Ramos (cell line): ENCODE data around the gene TSPAN6.

Experiments used
- in situ Hi-C: fragments of 300-500 bp; cut with MboI; formaldehyde crosslinking; loops from one replicate; pipeline ENCODE4 v1.14.3; 2022; ENCODE audit warnings: low sequenced_read_pairs; ENCODE audit not compliant: unreplicated experiment

The TSPAN6 gene

GRCh38 chrX:100648458-100649417 is 12.1 kb upstream of the TSPAN6 start:
- in situ Hi-C loops: no loop called here

DNA sequence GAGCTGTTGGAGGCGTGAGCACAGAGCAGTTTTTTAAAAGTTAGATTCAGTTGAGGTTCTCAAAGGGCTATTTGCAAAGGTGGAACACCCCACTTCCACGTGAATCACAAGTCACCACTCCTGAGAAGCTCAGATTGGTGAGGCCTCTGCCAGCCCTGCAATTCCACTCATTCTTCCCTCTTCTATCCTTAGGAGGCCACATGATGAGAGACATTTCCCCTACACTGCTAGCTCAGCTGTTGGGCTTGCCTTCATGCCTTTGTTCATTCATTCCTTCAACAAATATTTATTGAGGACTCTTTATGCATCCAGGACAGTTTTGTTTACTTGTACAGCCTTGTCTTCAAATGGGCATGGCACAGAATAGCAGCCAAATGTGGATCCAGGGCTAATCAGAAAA is 11.1 kb upstream of the TSPAN6 start:
- in situ Hi-C loops: no loop called here

DNA sequence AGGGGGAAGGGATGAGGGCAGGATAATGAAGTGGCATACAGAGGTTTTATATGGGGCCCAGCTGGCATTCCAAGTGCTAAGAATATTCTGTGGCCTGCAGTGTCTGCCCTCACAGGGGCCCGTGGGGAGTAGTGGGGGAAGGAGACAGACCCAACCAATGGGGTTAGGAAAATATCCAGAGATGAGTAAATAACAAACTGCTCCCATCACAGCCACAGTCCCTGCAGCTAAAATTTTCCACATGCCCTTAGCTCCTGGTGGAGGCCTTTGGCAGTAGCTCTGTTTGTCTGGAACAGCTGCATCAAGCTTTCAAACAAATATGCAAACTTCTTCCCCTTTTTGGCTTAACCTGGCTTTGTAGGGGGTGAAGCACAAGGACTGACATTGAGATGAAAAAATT is 10.5 kb upstream of the TSPAN6 start:
- in situ Hi-C loops: no loop called here

- in situ Hi-C loops: no loop called here
These were observed 8.5 kb upstream of the TSPAN6 start for GRCh38 chrX:100645106-100645505.

DNA sequence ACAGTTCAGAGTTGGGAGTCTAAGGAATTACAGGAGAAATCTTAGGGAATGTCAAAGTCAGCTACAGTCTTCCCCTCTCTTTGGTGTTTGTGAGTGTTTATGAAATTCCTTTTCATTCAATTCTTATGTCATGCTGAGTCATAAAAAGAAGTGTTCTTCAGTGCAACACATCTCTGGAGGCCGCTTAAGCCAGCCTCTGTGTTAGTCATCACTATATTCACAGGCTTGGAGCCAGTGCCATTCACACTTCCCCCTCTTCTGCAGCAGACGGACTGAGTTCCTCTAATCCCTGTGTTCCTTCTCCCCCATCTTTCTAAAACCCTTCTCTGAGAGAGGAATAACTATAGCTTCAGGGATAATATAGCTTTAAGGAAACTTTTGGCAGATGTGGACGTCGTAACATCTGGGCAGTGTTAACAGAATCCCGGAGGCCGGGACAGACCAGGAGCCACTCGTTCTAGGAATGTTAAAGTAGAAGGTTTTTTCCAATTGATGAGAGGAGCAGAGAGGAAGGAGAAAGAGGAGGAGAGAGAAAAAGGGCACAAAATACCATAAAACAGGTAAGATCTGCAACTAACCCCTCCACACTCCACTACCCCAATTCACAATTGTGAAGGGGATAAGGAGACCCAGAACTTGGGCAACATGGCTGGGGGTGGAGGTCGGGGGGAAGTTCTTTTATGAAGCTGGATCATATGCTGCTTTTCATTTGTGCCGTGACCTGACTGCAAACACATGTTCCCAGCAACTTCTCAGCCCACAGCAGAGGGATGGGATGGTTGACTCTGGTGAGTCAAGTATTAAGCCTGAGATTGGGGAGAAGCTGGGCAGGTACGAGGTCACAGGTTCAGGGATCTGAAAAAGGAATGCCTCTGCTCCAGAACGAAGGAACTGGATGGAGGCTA is 7.6 kb upstream of the TSPAN6 start, which contains the start of gene SRPX2:
SRPX2 (plus strand) TSS at position 244 of the 905 bp plus-strand sequence. CDS start 2,124 bp downstream, outside the sequence.
- in situ Hi-C loops: no loop called here

- in situ Hi-C loops: no loop called here
These were observed 6.6 kb upstream of the TSPAN6 start for GRCh38 chrX:100643212-100643611.

- in situ Hi-C loops: no loop called here
These were observed 5.7 kb upstream of the TSPAN6 start for GRCh38 chrX:100642290-100642689.

DNA sequence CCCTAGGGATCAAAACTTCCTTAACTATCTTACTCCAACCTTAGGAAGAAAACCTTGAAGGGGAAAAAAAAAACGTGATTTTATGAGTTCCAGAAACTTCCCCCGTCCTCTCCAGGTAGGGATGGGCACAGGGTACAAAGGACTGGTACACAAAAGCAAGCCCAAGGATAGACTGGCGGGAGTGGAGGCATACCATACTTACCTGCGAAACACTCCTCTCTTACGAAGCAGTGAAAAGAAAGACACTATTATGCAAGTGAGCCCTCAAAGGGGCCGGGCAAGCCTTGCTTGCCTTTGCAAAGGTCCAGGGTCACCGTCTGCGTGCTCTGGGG is 651 bp downstream of the TSPAN6 start:
- in situ Hi-C loops: no loop called here

GRCh38 chrX:100635040-100635439 is 1.6 kb downstream of the TSPAN6 start:
- in situ Hi-C loops: no loop called here

DNA sequence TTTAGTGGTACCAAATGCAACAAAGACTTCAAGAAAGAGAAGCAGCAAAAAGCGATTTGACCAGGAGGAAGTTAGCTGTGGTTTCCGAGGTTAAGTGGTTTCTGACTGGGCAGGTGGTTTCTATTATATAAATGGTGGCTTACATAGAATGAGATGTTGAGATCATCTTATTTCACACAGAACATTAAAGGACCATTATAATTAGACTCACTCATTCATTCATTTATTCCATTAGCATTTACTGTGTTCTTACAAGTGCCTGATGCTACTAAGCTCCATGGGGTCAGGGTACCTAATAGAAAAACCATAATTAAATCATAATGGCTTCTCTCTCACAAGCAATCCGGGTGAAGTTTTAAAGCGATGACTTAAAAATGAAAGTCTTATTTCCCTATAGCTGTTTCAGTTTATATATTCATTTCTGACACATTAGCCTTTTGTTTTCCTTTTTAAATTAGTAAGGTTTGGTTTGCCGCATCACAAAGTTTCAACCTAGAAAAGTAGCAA is 10.6 kb downstream of the TSPAN6 start:
- in situ Hi-C loops: no loop called here

- in situ Hi-C loops: no loop called here
These were observed 13.6 kb downstream of the TSPAN6 start for GRCh38 chrX:100623001-100623400.

GRCh38 chrX:100615005-100615404 is 21.6 kb downstream of the TSPAN6 start:
- in situ Hi-C loops: no loop called here

DNA sequence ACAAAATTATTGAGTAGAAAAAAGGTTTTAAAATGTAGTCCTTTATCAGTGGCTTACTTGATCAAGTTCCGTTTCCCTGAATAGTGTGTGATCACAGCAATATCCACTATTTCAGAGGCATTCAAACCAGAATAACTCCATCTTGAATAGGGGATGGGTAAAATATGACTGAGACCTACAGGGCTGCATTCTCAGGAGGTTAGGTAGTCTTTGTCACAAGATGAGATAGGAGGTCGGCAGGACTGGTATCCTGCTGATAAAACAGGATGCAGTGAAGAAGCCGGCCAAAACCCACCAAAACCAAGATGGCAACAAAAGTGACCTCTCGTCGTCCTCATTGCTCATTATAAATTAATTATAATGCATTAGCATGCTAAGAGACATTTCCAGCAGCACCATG is 24.7 kb downstream of the TSPAN6 start:
- in situ Hi-C loops: no loop called here

DNA sequence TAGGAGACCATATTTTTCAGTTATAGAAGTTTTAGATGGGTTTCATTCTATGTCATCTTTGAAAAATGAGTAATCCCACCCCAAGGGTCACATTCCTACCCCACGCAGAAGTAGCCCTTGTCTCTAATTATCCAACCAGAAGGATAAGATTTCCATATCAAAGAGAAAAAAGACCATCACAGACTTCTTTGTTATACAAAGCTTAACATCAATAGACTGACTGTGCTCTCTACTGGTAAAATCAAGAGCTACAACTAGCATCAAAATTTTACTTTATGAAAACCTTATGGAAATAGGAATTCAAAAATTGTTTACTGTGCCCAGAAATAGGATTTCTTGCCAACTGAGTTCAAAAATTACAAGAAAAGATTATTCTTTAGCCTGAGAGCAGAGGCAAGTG is 27.0 kb downstream of the TSPAN6 start:
- in situ Hi-C loops: no loop called here

- in situ Hi-C loops: no loop called here
These were observed 29.9 kb downstream of the TSPAN6 start for GRCh38 chrX:100606753-100607152.

GRCh38 chrX:100600758-100601157 is 35.8 kb downstream of the TSPAN6 start:
- in situ Hi-C loops: no loop called here

DNA sequence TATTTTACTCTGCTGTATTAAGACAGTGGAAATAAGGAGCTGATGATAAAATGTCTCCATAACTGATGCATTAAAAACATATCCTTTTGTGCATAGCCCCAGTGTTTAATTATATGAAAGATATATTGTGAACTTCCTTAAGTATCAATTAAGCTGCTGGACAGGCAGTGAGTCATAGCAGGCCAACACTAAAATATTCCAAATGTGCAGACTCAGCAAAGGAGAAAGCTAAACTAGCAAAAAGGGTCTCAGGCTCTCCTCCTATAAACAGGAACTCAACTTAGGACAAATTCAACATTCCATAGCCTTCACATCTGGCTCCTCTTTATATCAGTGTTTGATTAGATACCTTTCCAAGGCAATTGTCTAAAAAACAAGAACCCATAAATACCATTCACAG is 36.3 kb downstream of the TSPAN6 start:
- in situ Hi-C loops: no loop called here

DNA sequence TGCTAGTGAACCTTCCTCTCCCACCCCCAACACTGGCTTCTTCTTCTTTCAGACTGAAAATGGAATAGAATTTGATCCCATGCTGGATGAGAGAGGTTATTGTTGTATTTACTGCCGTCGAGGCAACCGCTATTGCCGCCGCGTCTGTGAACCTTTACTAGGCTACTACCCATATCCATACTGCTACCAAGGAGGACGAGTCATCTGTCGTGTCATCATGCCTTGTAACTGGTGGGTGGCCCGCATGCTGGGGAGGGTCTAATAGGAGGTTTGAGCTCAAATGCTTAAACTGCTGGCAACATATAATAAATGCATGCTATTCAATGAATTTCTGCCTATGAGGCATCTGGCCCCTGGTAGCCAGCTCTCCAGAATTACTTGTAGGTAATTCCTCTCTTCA is 37.1 kb downstream of the TSPAN6 start:
- in situ Hi-C loops: no loop called here

DNA sequence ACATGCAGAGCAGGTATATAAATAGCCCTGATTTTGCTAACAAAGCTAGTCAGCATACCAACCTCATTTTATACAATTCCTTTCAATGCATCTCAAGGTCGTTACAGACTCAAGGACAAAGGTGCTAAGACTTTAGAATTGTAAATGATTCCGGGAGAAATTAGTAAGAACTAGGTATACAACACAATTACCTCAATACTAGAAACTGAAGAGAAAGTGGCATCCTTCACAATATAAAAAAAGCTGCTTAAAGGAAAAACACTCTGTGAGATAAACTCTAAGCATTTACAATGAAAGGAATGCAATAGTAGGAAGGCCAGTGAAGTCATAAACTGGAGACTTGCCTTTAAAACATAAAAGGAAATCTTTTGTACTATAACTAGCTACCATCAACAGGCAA is 40.0 kb downstream of the TSPAN6 start:
- in situ Hi-C loops: no loop called here

DNA sequence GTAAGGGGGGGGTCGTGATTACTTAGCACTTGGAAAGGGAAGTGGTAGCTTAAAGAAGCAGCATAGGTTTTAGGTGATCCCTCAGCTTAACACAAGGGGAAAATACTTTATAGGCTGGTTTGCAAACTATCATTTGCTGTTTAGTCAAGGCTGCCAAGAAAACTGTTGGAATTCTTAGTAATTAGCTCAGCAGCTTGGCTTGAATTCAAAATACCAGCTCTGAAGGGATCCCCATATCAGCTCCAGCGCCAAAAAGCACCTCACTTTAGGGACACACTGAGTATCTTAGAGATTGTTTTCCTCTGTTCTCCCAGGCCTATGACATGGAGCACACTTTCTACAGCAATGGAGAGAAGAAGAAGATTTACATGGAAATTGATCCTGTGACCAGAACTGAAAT is 43.0 kb downstream of the TSPAN6 start:
- in situ Hi-C loops: no loop called here

DNA sequence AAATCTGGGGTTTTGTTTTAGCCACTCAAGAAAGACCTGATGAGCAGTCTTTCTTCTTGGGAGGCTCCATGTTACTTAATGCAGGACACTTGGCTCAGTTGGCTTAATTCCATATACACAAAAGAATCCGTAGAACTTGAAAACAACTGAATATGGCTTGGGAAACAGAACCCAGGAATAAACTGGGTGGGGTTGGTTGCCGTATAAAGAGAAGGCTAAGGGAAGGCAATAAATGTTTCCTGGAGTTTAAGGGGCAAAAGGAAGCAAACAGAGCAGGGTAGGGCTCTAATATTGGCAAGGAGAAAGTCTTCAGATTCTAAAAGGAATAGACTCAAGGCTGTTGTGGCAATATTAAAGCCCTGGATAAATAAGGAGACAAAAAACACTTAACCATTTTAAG is 43.5 kb downstream of the TSPAN6 start:
- in situ Hi-C loops: no loop called here
